Measurements from ENCODE around the gene ARAP2. TPM values are rescaled to one million over a fixed set of nuclear protein-coding genes. Genes with fewer than 3 reads are reported as not detected.
"Not testable (repeated sequence)": the region's sequence is repeated elsewhere in the genome, so short reads cannot be mapped to it uniquely, and the experiment has no call there.

The ARAP2 gene
- total RNA-seq, 4 donors from 2014 or later = 12.4 to 23.4 (median 14.4) TPM

- no peak overlapping the region for H3K27ac ChIP-seq
- TF ChIP-seq EP300 (IDR thresholded peaks at IDR 0.05) (no peak), CTCF (IDR thresholded peaks at IDR 0.05) (no peak), POLR2A (IDR thresholded peaks at IDR 0.05) (no peak), POLR2AphosphoS5 (IDR thresholded peaks at IDR 0.05) (no peak)
- no peaks in the 10 kb centered on the region for H3K27me3 ChIP-seq
- no peaks in the 10 kb centered on the region for H3K4me1 ChIP-seq
- H3K36me3 ChIP-seq = no peaks in the 10 kb centered on the region
- no peak for ATAC-seq
- no peaks in the 10 kb centered on the region for H3K9me3 ChIP-seq
- WGBS, 2 donors (ENCODE audit: low coverage in 1 of 2) = 54 to 59% methylated on average over 3 of the region's 3 CpGs
- no peak overlapping the region for H3K4me3 ChIP-seq
Observed at GRCh38 chr4:36189511-36190226, 54.6 kb downstream of the ARAP2 start.

DNA sequence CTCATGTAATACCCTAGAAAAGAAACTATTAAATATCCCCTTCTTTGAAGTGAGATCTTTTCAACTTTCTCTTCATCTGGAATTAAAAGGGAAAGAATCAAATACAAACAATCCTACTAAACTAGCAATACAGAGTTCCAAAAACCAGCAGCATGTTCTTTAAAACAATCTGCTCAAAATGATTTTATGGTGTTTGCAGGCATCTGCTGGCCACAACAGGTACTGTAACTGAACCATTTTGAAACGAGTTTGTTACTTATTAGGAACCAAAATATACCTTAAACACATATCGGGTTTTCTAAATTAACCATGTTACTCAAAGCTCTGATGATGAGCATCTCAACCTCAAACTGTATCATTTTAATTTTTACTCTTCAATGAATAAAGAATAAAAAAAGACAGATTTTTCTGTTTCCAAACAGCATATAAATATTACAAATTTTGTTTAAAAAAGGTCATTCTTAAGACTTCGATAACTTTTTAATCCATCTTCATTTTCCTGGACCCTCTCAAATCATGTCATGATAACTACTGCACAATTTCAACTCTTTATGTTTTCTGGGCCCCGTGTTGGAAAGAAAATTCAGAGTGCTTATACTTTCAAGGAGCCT, 56.5 kb downstream of the ARAP2 start:
- Histone ChIP-seq H3K36me3 (no peaks in the 10 kb centered on the region), H3K4me3 (no peak overlapping the region), H3K9me3 (no peaks in the 10 kb centered on the region), H3K27ac (no peak overlapping the region), H3K27me3 (no peaks in the 10 kb centered on the region), H3K4me1 (no peaks in the 10 kb centered on the region)
- 26 to 45% methylated on average over 4 of the region's 4 CpGs for WGBS, 2 donors (ENCODE audit: low coverage in 1 of 2)
- no peak for ATAC-seq
- TF ChIP-seq CTCF (IDR thresholded peaks at IDR 0.05) = peak in 2 of 4 experiments; percentile 28 to 34
- no peak for TF ChIP-seq EP300 (IDR thresholded peaks at IDR 0.05)
- no peak for TF ChIP-seq POLR2A (IDR thresholded peaks at IDR 0.05)

DNA sequence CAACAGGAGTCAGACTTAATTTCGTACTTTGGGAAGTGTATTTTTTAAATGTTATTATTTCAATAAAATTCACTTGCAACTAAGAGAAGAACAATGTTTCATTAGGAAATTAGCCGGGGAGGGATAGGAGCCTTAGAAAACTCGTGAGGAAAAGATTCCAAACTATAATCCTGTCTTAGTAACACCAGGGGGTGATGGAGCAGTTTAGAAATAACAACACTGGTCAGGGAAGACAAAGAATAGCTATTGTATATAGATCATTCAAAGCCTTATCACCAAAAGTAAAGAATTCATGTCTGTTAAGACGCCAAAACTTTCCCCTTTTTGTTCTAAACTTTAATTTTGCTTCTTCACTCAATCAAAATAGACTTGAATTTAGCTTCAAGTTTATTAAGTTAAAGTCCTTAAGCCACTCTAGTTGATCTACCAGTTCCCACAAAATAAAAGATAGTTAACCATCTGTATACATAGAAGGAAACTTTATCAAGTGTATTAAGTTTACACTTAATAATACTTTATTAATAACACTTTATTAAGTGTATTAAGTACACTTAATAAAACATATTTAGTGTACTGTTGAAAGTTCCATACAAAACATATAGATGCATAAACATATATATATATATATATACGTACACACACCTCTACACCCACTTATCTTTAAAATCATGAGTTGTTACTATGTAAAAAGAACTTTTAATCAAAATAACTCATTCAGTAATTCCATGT, 60.5 kb downstream of the ARAP2 start:
- ATAC-seq = no peak
- no peaks in the 10 kb centered on the region for H3K27me3 ChIP-seq
- H3K4me3 ChIP-seq = no peak overlapping the region
- 60 to 65% methylated on average over 5 of the region's 5 CpGs for WGBS, 2 donors (ENCODE audit: low coverage in 1 of 2)
- H3K36me3 ChIP-seq = no peaks in the 10 kb centered on the region
- H3K27ac ChIP-seq = no peak overlapping the region
- TF ChIP-seq EP300 (IDR thresholded peaks at IDR 0.05) = no peak
- no peak for TF ChIP-seq POLR2AphosphoS5 (IDR thresholded peaks at IDR 0.05)
- no peak for TF ChIP-seq CTCF (IDR thresholded peaks at IDR 0.05)
- no peak for TF ChIP-seq POLR2A (IDR thresholded peaks at IDR 0.05)
- no peaks in the 10 kb centered on the region for H3K9me3 ChIP-seq
- H3K4me1 ChIP-seq = no peaks in the 10 kb centered on the region

DNA sequence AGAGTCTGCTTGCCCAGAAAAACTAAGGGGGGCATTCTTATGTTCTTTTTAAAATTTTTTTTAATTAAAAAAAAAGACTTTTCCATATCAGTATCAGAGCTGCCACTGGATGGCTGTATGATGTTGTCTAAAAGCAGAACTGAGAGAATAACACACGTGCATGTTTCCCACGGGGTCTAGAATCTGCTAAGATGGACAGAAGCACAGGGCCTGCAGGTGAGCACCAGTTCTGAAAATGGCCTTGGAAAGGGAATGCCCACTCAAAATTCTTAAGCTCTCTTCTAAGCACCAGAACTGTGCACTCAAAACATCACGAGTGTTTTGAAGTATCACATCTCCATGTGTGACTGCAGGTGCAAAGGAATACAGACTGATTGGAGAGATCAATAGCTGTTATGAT, 61.1 kb downstream of the ARAP2 start:
- Histone ChIP-seq H3K36me3 (no peaks in the 10 kb centered on the region), H3K4me3 (no peak overlapping the region), H3K27me3 (no peaks in the 10 kb centered on the region), H3K27ac (no peak overlapping the region), H3K4me1 (no peaks in the 10 kb centered on the region), H3K9me3 (no peaks in the 10 kb centered on the region)
- no peak for TF ChIP-seq POLR2A (IDR thresholded peaks at IDR 0.05)
- no peak for TF ChIP-seq CTCF (IDR thresholded peaks at IDR 0.05)
- TF ChIP-seq EP300 (IDR thresholded peaks at IDR 0.05) = no peak
- TF ChIP-seq POLR2AphosphoS5 (IDR thresholded peaks at IDR 0.05) = no peak
- no peak for ATAC-seq
- 65 to 74% methylated on average over 3 of the region's 3 CpGs for WGBS, 2 donors (ENCODE audit: low coverage in 1 of 2)

DNA sequence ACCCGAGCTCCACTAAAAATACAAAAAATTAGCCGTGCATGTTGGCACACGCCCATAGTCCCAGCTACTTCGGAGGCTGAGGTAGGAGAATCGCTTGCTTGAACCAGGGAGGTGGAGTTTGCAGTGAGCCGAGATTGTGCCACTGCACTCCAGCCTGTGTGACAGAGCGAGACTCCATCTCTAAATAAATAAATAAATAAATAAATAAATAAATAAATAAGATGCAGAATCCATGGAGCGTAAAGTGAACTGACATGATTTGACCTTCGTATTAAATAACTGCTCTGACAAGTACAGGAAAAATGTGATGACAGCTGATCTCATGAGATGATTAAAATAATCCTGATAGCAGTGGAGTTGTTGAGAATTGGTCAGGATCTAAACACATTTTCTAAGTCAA, 62.0 kb downstream of the ARAP2 start:
- 88 to 100% methylated on average over 2 to 8 of the region's 9 CpGs for WGBS, 2 donors (ENCODE audit: low coverage in 1 of 2)
- not testable (repeated sequence) for ATAC-seq, H3K36me3 ChIP-seq, H3K27me3 ChIP-seq, H3K27ac ChIP-seq, H3K4me3 ChIP-seq, H3K4me1 ChIP-seq, H3K9me3 ChIP-seq

Data from gastroesophageal sphincter (tissue), 4 donors.